ENCODE data around the gene UTS2R.

Gene UTS2R

GRCh38 chr17:82416771-82417170 is 45.2 kb downstream of the UTS2R start:
- H3K9ac ChIP-seq (ENCODE audit: low read length) = no peak overlapping the region
- H3K9me3 ChIP-seq (ENCODE audit: control insufficient read depth, low read length) = no peaks in the 10 kb centered on the region
- H3K4me1 ChIP-seq (ENCODE audit: control insufficient read depth, insufficient read depth, low read length) = peaks cover 4% of the 10 kb centered on the region

GRCh38 chr17:82418001-82418986 is 46.7 kb downstream of the UTS2R start, which contains the start of the genes HEXD and OGFOD3:
HEXD (plus strand) TSS chr17:82418347; CDS start chr17:82419800, 1,453 bp downstream.
OGFOD3 (minus strand) TSS chr17:82418586; CDS start chr17:82418485, 101 bp downstream.
- peaks cover 4% of the 10 kb centered on the region for H3K36me3 ChIP-seq (ENCODE audit: control insufficient read depth, insufficient read depth, low read length)
- H3K4me1 ChIP-seq (ENCODE audit: control insufficient read depth, insufficient read depth, low read length) = peaks cover 4% of the 10 kb centered on the region
- peak within 1 kb of the TSS; percentile 93 for H3K4me3 ChIP-seq (ENCODE audit: low read length)
- no peaks in the 10 kb centered on the region for H3K9me3 ChIP-seq (ENCODE audit: control insufficient read depth, low read length)
- H3K27me3 ChIP-seq (ENCODE audit: control insufficient read depth, insufficient read depth, low read length) = no peaks in the 10 kb centered on the region
- H3K9ac ChIP-seq (ENCODE audit: low read length) = peak within 1 kb of the TSS; percentile 80

More at GRCh38 chr17:82416771-82417170, 45.2 kb downstream of the UTS2R start:
- H3K4me3 ChIP-seq (ENCODE audit: low read length) = no peak overlapping the region
- H3K36me3 ChIP-seq (ENCODE audit: control insufficient read depth, insufficient read depth, low read length) = peaks cover 4% of the 10 kb centered on the region
- no peaks in the 10 kb centered on the region for H3K27me3 ChIP-seq (ENCODE audit: control insufficient read depth, insufficient read depth, low read length)

GRCh38 chr17:82419540-82419939 is 48.0 kb downstream of the UTS2R start:
- H3K4me3 ChIP-seq (ENCODE audit: low read length) = no peak overlapping the region
- H3K4me1 ChIP-seq (ENCODE audit: control insufficient read depth, insufficient read depth, low read length) = peaks cover 2% of the 10 kb centered on the region
- peaks cover 4% of the 10 kb centered on the region for H3K36me3 ChIP-seq (ENCODE audit: control insufficient read depth, insufficient read depth, low read length)
- no peaks in the 10 kb centered on the region for H3K9me3 ChIP-seq (ENCODE audit: control insufficient read depth, low read length)
- no peaks in the 10 kb centered on the region for H3K27me3 ChIP-seq (ENCODE audit: control insufficient read depth, insufficient read depth, low read length)
- H3K9ac ChIP-seq (ENCODE audit: low read length) = peak overlapping the region; percentile 80

GRCh38 chr17:82424001-82424862 is 52.7 kb downstream of the UTS2R start:
- no peaks in the 10 kb centered on the region for H3K9me3 ChIP-seq (ENCODE audit: control insufficient read depth, low read length)
- no peaks in the 10 kb centered on the region for H3K4me1 ChIP-seq (ENCODE audit: control insufficient read depth, insufficient read depth, low read length)
- peaks cover 4% of the 10 kb centered on the region for H3K36me3 ChIP-seq (ENCODE audit: control insufficient read depth, insufficient read depth, low read length)
- no peaks in the 10 kb centered on the region for H3K27me3 ChIP-seq (ENCODE audit: control insufficient read depth, insufficient read depth, low read length)
- H3K9ac ChIP-seq (ENCODE audit: low read length) = no peak overlapping the region
- no peak overlapping the region for H3K4me3 ChIP-seq (ENCODE audit: low read length)

- no peaks in the 10 kb centered on the region for H3K27me3 ChIP-seq (ENCODE audit: control insufficient read depth, insufficient read depth, low read length)
- H3K9me3 ChIP-seq (ENCODE audit: control insufficient read depth, low read length) = no peaks in the 10 kb centered on the region
- H3K4me1 ChIP-seq (ENCODE audit: control insufficient read depth, insufficient read depth, low read length) = no peaks in the 10 kb centered on the region
- H3K4me3 ChIP-seq (ENCODE audit: low read length) = no peak overlapping the region
- no peak overlapping the region for H3K9ac ChIP-seq (ENCODE audit: low read length)
- peaks cover 4% of the 10 kb centered on the region for H3K36me3 ChIP-seq (ENCODE audit: control insufficient read depth, insufficient read depth, low read length)
Observed at GRCh38 chr17:82424863-82425159, 53.2 kb downstream of the UTS2R start.

All from mucosa of stomach (tissue), 1 donor.